Hepatocyte (in vitro differentiated cells): ENCODE measurements around the gene TM2D3. TPM values are rescaled to one million over a fixed set of nuclear protein-coding genes. Genes with fewer than 3 reads are reported as not detected.
"Not testable (repeated sequence)": the region's sequence is repeated elsewhere in the genome, so short reads cannot be mapped to it uniquely, and the experiment has no call there.

Experiments used
- DNase-seq: peaks from one replicate; pipeline ENCODE4 v3.0.0-alpha.2; 2016; ENCODE audit warnings: low spot score
- H2AFZ ChIP-seq: fragments of 200-600 bp; sonication (generic); 2 replicates; pipeline ENCODE4 v1.6.0; 2016; ENCODE audit warnings: antibody characterized with exemption, mild to moderate bottlenecking
- H3K27ac ChIP-seq: fragments of 200-600 bp; sonication (generic); 2 replicates; pipeline ENCODE4 v1.5.1; 2016; ENCODE audit warnings: mild to moderate bottlenecking
- H3K27me3 ChIP-seq: fragments of 200-600 bp; sonication (generic); 2 replicates; pipeline ENCODE4 v1.6.1; 2016
- H3K36me3 ChIP-seq: fragments of 200-600 bp; sonication (generic); replicated peaks from 2 replicates; pipeline ENCODE4 v1.5.1; 2016; ENCODE audit warnings: low read depth; ENCODE audit not compliant: insufficient read depth
- H3K4me1 ChIP-seq: fragments of 200-600 bp; sonication (generic); 2 replicates; pipeline ENCODE4 v1.5.1; 2016; ENCODE audit warnings: mild to moderate bottlenecking, moderate library complexity; ENCODE audit not compliant: insufficient read depth
- H3K4me2 ChIP-seq: fragments of 200-600 bp; sonication (generic); 2 replicates; pipeline ENCODE4 v1.6.0; 2016
- H3K4me3 ChIP-seq: fragments of 200-600 bp; sonication (generic); 2 replicates; pipeline ENCODE4 v1.5.1; 2016; ENCODE audit warnings: mild to moderate bottlenecking
- H3K79me2 ChIP-seq: fragments of 200-600 bp; sonication (generic); 2 replicates; pipeline ENCODE4 v1.6.0; 2017; ENCODE audit warnings: mild to moderate bottlenecking
- H3K9me2 ChIP-seq: fragments of 200-600 bp; sonication (generic); replicated peaks from 2 replicates; pipeline ENCODE4 v1.6.0; 2017; ENCODE audit warnings: mild to moderate bottlenecking; ENCODE audit not compliant: insufficient read depth
- H3K9me3 ChIP-seq: fragments of 200-600 bp; sonication (generic); 2 replicates; pipeline ENCODE4 v1.5.1; 2016; ENCODE audit warnings: low read depth, mild to moderate bottlenecking
- H4K20me1 ChIP-seq: fragments of 200-600 bp; sonication (generic); 2 replicates; pipeline ENCODE4 v1.6.0; 2016; ENCODE audit warnings: mild to moderate bottlenecking; ENCODE audit not compliant: insufficient read depth, poor library complexity, severe bottlenecking
- EZH2 ChIP-seq: fragments of 200-600 bp; sonication (generic); IDR thresholded peaks from 2 replicates; pipeline ENCODE4 v1.6.1; 2016; ENCODE audit warnings: antibody characterized with exemption, mild to moderate bottlenecking, borderline replicate concordance
- EZH2phosphoT487 ChIP-seq: fragments of 200-600 bp; sonication (generic); IDR thresholded peaks from one replicate; pipeline ENCODE4 v1.6.1; 2018; ENCODE audit warnings: antibody characterized with exemption, mild to moderate bottlenecking, low read depth, moderate library complexity; ENCODE audit not compliant: unreplicated experiment, severe bottlenecking
- WGBS: methylation state at CpG from one replicate; pipeline ENCODE4 v1.1.6; 2016; ENCODE audit warnings: low lambda C conversion rate; ENCODE audit errors: missing lambda C conversion rate; 5-methylcytosine and 5-hydroxymethylcytosine counted together
- polyA plus RNA-seq: library from polyadenylated mRNA; unstranded; fragments of >200 nt; fragmentation: Nextera tagmentation; extraction: Ambion mirVana; gene quantifications from 2 replicates; pipeline ENCODE4 v1.2.1, GENCODE V29; 2016
- total RNA-seq: library from RNA; depleted of rRNA; stranded (reverse); fragments of >200 nt; gene quantifications from 2 replicates; pipeline ENCODE4 v1.2.3, GENCODE V29; 2014
- TF ChIP-seq, protein P1 (sequence below): fragments of 200-600 bp; sonication (generic); IDR thresholded peaks from 2 replicates; pipeline ENCODE4 v1.5.1; 2016; ENCODE audit warnings: antibody characterized with exemption, mild to moderate bottlenecking; ENCODE audit not compliant: poor library complexity

The TM2D3 gene
- total and polyA plus RNA-seq, 2 experiments from 2014 or later: 41.9 to 55.7 TPM

DNA sequence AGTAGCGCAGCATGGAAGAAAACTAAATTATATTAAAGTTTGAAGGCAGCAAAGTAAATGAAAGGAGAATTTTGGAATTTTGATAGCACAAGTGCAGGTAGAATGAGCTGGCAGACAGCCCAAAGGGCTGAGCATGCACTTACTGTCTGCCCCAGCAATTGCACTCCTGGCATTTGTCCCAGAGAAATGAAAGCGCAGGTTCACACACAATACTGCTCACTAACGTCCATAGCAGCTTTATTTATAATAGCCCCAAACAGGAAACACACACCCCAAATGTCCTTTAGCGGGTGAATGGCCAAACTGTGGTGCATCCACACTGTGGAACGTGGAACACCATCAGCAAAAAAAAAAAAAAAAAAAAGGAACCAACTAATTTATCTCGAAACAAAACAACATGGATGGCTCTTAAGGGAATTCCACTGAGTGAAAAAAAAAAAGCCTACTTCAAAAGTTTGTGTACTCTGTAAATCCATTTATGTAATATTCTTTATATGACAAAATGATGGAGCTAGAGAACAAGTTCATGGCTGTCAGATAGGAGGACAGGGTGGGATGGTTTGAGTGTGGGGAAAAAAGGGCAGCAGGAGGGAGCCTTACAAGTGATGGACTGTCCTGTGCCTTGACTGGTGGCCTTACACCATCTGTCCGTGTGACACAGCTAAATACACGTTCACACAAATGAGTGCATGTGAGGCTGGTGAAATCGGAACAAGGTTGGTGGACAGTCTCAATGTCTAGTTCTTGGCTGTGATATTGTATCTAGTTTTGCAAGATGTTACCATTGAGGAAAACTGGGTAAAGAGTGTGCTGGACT lies 6.0 kb upstream of the TM2D3 start:
- Histone ChIP-seq H3K36me3 (no peaks in the 10 kb centered on the region), H3K27me3 (no peaks in the 10 kb centered on the region), H4K20me1 (no peaks in the 10 kb centered on the region), H3K79me2 (no peaks in the 10 kb centered on the region), H3K4me2 (no peak overlapping the region), H3K4me1 (peaks cover 1% of the 10 kb centered on the region), H3K9me3 (no peaks in the 10 kb centered on the region), H3K9me2 (no peaks in the 10 kb centered on the region), H3K4me3 (no peak overlapping the region), H3K27ac (no peak overlapping the region), H2AFZ (no peak overlapping the region)
- TF ChIP-seq EZH2phosphoT487 (no peak), EZH2 (no peak)
- TF ChIP-seq, protein P1, sequence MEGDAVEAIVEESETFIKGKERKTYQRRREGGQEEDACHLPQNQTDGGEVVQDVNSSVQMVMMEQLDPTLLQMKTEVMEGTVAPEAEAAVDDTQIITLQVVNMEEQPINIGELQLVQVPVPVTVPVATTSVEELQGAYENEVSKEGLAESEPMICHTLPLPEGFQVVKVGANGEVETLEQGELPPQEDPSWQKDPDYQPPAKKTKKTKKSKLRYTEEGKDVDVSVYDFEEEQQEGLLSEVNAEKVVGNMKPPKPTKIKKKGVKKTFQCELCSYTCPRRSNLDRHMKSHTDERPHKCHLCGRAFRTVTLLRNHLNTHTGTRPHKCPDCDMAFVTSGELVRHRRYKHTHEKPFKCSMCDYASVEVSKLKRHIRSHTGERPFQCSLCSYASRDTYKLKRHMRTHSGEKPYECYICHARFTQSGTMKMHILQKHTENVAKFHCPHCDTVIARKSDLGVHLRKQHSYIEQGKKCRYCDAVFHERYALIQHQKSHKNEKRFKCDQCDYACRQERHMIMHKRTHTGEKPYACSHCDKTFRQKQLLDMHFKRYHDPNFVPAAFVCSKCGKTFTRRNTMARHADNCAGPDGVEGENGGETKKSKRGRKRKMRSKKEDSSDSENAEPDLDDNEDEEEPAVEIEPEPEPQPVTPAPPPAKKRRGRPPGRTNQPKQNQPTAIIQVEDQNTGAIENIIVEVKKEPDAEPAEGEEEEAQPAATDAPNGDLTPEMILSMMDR: no peak
- 79% methylated on average over 9 of the region's 9 CpGs for WGBS
- DNase-seq: no peak

DNA sequence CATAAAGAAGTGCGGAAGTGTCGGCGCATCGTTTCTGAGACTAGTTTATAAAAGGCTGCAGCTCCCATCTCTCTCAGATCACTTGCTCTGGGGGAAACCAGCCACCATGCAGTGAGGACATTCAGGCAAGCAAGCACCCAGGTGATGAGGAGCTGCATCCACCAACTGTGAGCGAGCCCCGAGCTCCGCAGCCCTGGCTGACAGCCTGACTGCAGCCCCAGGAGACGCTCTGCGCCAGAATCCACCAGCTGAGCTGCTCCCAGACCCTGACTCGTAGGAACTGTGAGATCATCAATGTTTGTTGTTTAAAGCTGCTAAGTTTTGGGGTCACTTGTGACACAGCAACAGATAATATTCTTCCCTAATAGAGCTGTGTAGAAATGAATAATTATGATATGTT lies 5.0 kb upstream of the TM2D3 start:
- Histone ChIP-seq H3K9me2 (no peaks in the 10 kb centered on the region), H3K4me1 (peaks cover 5% of the 10 kb centered on the region), H3K4me3 (no peak overlapping the region), H3K36me3 (no peaks in the 10 kb centered on the region), H3K27ac (no peak overlapping the region), H3K27me3 (no peaks in the 10 kb centered on the region), H3K4me2 (no peak overlapping the region), H3K9me3 (no peaks in the 10 kb centered on the region), H3K79me2 (peaks cover 5% of the 10 kb centered on the region), H2AFZ (no peak overlapping the region), H4K20me1 (no peaks in the 10 kb centered on the region)
- no peak for DNase-seq
- TF ChIP-seq EZH2phosphoT487: no peak
- TF ChIP-seq, protein P1: no peak
- TF ChIP-seq EZH2: no peak
- 96% methylated on average over 10 of the region's 10 CpGs for WGBS

DNA sequence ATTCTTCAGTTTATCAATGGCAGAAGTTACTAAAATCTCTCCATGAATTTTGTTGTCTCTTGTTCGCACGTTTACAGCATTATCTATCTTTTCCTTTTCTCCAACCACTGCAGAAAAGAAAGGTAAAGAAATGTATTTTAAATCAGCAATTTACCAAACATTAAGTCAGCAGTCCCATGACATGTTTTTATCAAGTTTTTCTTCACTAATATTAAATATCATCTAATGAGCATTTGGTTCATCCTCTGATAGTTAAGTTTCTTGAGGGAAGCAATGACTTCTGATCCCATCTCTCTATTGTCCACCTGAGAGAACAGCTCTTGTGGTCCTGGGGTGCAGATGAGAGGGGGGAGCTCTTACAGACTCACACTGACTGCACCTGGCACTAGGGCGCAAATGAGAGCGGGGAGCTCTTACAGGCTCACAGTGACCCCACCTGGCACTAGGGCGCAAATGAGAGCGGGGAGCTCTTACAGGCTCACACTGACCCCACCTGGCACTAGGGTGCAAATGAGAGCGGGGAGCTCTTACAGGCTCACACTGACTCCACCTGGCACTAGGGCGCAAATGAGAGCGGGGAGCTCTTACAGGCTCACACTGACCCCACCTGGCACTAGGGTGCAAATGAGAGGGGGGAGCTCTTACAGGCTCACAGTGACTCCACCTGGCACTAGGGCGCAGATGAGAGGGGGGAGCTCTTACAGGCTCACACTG lies 2.6 kb upstream of the TM2D3 start:
- Histone ChIP-seq H3K79me2 (peaks cover 23% of the 10 kb centered on the region), H3K4me1 (peaks cover 17% of the 10 kb centered on the region)
- not testable (repeated sequence) for H3K4me2 ChIP-seq, H3K9me2 ChIP-seq, H3K27ac ChIP-seq, H3K27me3 ChIP-seq, H4K20me1 ChIP-seq, H3K9me3 ChIP-seq, H2AFZ ChIP-seq, DNase-seq, H3K4me3 ChIP-seq, H3K36me3 ChIP-seq
- over 99% methylated on average over 9 of the region's 10 CpGs for WGBS

DNA sequence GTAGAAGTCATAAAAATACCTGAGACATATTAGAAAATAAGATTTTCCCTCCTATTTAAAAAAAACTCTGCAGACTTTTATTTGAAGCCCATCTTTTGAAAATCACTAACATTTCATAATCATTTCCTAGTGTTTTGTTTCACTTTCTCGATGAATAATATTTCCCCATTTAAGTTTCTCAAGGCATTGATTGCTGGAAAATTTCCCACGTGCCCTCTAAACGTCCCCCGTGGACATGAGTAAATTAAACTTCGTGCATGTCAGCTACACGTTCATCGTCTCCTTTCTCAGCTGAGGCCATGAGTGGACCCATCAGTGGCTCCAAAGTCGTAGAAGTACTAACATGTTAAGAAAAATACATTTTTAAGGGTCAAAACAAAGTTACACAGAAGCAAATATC lies 2.0 kb upstream of the TM2D3 start:
- Histone ChIP-seq H4K20me1 (no peaks in the 10 kb centered on the region), H3K27ac (no peak overlapping the region), H3K79me2 (peaks cover 29% of the 10 kb centered on the region), H3K4me3 (no peak overlapping the region), H3K36me3 (no peaks in the 10 kb centered on the region), H2AFZ (no peak overlapping the region), H3K4me2 (no peak overlapping the region), H3K9me2 (no peaks in the 10 kb centered on the region), H3K9me3 (no peaks in the 10 kb centered on the region), H3K27me3 (no peaks in the 10 kb centered on the region), H3K4me1 (peaks cover 17% of the 10 kb centered on the region)
- 90% methylated on average over 8 of the region's 8 CpGs for WGBS
- no peak for DNase-seq
- TF ChIP-seq, protein P1: no peak
- TF ChIP-seq EZH2 (no peak), EZH2phosphoT487 (no peak)
